ENCODE measurements around the gene NPAT. TPM values are rescaled to one million over a fixed set of nuclear protein-coding genes. Genes with fewer than 3 reads are reported as not detected.

Gene NPAT
- total and polyA plus RNA-seq, 10 of the 15 experiments (the other 5 are each of a cell fraction or from before 2014, with no cell fraction given), result 7.5 to 32.8 (median 20.1) TPM

DNA sequence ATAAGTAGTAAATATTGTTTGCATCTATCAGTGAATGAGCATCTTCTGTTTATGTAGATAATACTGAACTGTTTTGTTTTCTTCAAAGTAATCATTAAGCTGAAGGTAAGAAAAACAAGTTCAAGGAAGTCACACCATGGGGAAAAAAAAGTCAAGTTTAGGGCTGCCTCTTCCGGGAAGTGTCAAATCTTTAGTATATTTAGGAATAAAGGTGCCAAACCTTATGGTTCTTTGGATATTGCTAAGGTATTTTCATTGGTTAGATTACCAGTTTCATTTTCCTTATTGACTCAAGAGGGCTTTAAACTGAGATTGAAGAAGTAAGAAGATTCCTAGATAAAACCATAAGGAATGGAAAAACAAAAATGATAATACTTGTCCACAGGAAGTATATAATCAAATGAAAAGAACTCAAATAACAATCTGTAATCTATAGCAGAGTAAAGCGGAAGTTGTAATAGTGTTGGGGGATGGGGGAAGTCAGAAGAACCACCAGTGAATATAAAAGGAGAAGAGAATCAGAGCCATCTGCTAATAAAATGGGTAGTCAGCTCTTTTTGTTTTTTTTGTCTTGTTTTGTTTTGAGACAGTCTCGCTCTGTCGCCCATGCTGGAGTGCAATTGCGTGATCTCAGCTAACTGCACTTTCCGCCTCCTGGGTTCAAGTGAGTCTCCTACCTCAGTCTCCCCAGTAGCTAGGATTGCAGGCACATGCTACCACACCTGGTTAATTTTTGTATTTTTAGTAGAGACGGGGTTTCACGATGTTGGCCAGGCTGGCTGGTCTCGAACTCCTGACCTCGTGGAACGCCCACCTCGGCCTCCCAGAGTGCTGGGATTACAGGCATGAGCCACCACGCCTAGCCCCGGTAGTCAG lies 2.7 kb upstream of the NPAT start (continued):
- TF ChIP-seq, protein P1, sequence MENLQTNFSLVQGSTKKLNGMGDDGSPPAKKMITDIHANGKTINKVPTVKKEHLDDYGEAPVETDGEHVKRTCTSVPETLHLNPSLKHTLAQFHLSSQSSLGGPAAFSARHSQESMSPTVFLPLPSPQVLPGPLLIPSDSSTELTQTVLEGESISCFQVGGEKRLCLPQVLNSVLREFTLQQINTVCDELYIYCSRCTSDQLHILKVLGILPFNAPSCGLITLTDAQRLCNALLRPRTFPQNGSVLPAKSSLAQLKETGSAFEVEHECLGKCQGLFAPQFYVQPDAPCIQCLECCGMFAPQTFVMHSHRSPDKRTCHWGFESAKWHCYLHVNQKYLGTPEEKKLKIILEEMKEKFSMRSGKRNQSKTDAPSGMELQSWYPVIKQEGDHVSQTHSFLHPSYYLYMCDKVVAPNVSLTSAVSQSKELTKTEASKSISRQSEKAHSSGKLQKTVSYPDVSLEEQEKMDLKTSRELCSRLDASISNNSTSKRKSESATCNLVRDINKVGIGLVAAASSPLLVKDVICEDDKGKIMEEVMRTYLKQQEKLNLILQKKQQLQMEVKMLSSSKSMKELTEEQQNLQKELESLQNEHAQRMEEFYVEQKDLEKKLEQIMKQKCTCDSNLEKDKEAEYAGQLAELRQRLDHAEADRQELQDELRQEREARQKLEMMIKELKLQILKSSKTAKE (IDR thresholded peaks at IDR 0.05; ENCODE audit: low read depth, poor library complexity, severe bottlenecking), result peak; percentile 33
- TF ChIP-seq, protein P2, sequence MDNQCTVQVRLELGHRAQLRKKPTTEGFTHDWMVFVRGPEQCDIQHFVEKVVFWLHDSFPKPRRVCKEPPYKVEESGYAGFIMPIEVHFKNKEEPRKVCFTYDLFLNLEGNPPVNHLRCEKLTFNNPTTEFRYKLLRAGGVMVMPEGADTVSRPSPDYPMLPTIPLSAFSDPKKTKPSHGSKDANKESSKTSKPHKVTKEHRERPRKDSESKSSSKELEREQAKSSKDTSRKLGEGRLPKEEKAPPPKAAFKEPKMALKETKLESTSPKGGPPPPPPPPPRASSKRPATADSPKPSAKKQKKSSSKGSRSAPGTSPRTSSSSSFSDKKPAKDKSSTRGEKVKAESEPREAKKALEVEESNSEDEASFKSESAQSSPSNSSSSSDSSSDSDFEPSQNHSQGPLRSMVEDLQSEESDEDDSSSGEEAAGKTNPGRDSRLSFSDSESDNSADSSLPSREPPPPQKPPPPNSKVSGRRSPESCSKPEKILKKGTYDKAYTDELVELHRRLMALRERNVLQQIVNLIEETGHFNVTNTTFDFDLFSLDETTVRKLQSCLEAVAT (IDR thresholded peaks at IDR 0.05), result 0 out of 2 replicates have a peak, but pooled peaks have one; percentile 26
- TF ChIP-seq ZNF384 (IDR thresholded peaks at IDR 0.05; ENCODE audit: borderline replicate concordance, low read depth, low read length), result peak; percentile 45; the same call in 1 of the 2 replicates
- 0 out of 2 replicates have a peak, but pooled peaks have one; percentile 5 for TF ChIP-seq YY1 (IDR thresholded peaks at IDR 0.05; ENCODE audit: low read depth, low read length)
- 0 out of 2 replicates have a peak, but pooled peaks have one; percentile 4 for TF ChIP-seq POLR2AphosphoS2 (IDR thresholded peaks at IDR 0.05; ENCODE audit: low read depth, low read length)
- no peak for TF ChIP-seq HDAC2 (IDR thresholded peaks at IDR 0.05)
- peak; percentile 78 for TF ChIP-seq PAX5 (IDR thresholded peaks at IDR 0.05; ENCODE audit: borderline replicate concordance, low read depth, low read length)
- TF ChIP-seq MTA3 (IDR thresholded peaks at IDR 0.05; ENCODE audit: borderline replicate concordance, low read length), result peak; percentile 23; the same call in 1 of the 2 replicates
- peak; percentile 50; the same call in 1 of the 2 replicates for TF ChIP-seq SMARCA5 (IDR thresholded peaks at IDR 0.05)
